ENCODE data around the gene NF2. TPM values are rescaled to one million over a fixed set of nuclear protein-coding genes. Genes with fewer than 3 reads are reported as not detected.

The NF2 gene
- total and polyA plus RNA-seq, 11 donors: 15.0 to 137 (median 52.1) TPM

- no peaks in the 10 kb centered on the region for H3K9me3 ChIP-seq
- DNase-seq (peak in 1 of 5 donors; percentile 24), ATAC-seq (no peak)
- peaks cover 0 to 32% (median 23%) of the 10 kb centered on the region in 9 donors for H3K36me3 ChIP-seq
- intact Hi-C loops (cut with DNase I): loop anchor here in 2 of 10 donors (10.0 kb wide), 1 partner anchor 307 kb away; no protein-coding TSS in a partner anchor
- peaks cover 0 to 23% (median 6%) of the 10 kb centered on the region in 9 donors for H3K27me3 ChIP-seq
- H3K27ac ChIP-seq: no peak overlapping the region
- H3K4me3 ChIP-seq: no peak overlapping the region
- WGBS, 4 donors: 79 to 87% (median 83%) methylated on average over 16 of the region's 16 CpGs
- TF ChIP-seq CTCF (IDR thresholded peaks at IDR 0.05): no peak
- no peak for TF ChIP-seq POLR2A (IDR thresholded peaks at IDR 0.05)
- peaks cover 0 to 13% (median 3%) of the 10 kb centered on the region in 12 donors for H3K4me1 ChIP-seq
Observed at GRCh38 chr22:29697853-29698598, 94.6 kb downstream of the NF2 start.

- no peaks in the 10 kb centered on the region for H3K9me3 ChIP-seq
- H3K36me3 ChIP-seq: peaks cover 0 to 15% (median 10%) of the 10 kb centered on the region in 9 donors
- no peak overlapping the region for H3K4me3 ChIP-seq
- intact Hi-C loops (cut with DNase I): loop anchor here in 1 of 10 donors (10.0 kb wide), 1 partner anchor 384 kb away; the partner anchor contains the start of gene HORMAD2
- peak in 1 of 5 donors; percentile 48 for DNase-seq
- no peak for TF ChIP-seq CTCF (IDR thresholded peaks at IDR 0.05)
- TF ChIP-seq POLR2A (IDR thresholded peaks at IDR 0.05): no peak
- H3K27me3 ChIP-seq: peaks cover 0 to 41% (median 16%) of the 10 kb centered on the region in 9 donors
- ATAC-seq: no peak
- WGBS, 4 donors: 56 to 67% (median 64%) methylated on average over 16 to 19 of the region's 19 CpGs
- H3K4me1 ChIP-seq: peaks cover 0 to 24% (median 7%) of the 10 kb centered on the region in 12 donors
- H3K27ac ChIP-seq: no peak overlapping the region
Observed at GRCh38 chr22:29700206-29700899, 96.9 kb downstream of the NF2 start.

- WGBS, 4 donors: 48 to 66% (median 52%) methylated on average over 2 to 9 of the region's 9 CpGs
- DNase-seq: no peak
Observed at GRCh38 chr22:29700900-29701154, 97.4 kb downstream of the NF2 start.

More at GRCh38 chr22:29700900-29701154, 97.4 kb downstream of the NF2 start:
- H3K4me3 ChIP-seq: no peak overlapping the region
- TF ChIP-seq CTCF (IDR thresholded peaks at IDR 0.05): no peak
- no peak for TF ChIP-seq POLR2A (IDR thresholded peaks at IDR 0.05)
- intact Hi-C loops (cut with DNase I): loop anchor here in 1 of 10 donors (10.0 kb wide), 1 partner anchor 384 kb away; the partner anchor contains the start of gene HORMAD2
- H3K9me3 ChIP-seq: no peaks in the 10 kb centered on the region
- ATAC-seq: no peak
- peaks cover 0 to 42% (median 16%) of the 10 kb centered on the region in 9 donors for H3K27me3 ChIP-seq
- peaks cover 0 to 24% (median 7%) of the 10 kb centered on the region in 12 donors for H3K4me1 ChIP-seq
- peaks cover 0 to 11% (median 6%) of the 10 kb centered on the region in 9 donors for H3K36me3 ChIP-seq
- no peak overlapping the region for H3K27ac ChIP-seq
